Cardiac fibroblast (primary cell): ENCODE data around the gene SPTBN1.

Source experiments
- DNase-seq, 2 donors: peaks; one replicate each; pipeline versions ENCODE4 v3.0.0 to v3.0.0-alpha.2; 2010; ENCODE audit warnings: low read depth in 2 of 2
- H3K4me3 ChIP-seq, 2 donors: replicated peaks in 1 of 2; 1 replicate in 1 of 2; 2 replicates in 1 of 2; pipeline ENCODE4 v1.5.1; 2011; ENCODE audit warnings: low read depth in 2 of 2, low read length in 2 of 2, mild to moderate bottlenecking in 2 of 2, moderate library complexity in 1 of 2
- CTCF ChIP-seq: IDR thresholded peaks from one replicate; pipeline ENCODE4 v1.5.1; 2011; ENCODE audit warnings: low read depth, mild to moderate bottlenecking, low read length, inconsistent platforms

Gene SPTBN1

GRCh38 chr2:54444503-54444902 lies 11.6 kb upstream of the SPTBN1 start:
- H3K4me3 ChIP-seq, result no peak overlapping the region
- no peak for TF ChIP-seq CTCF
- no peak for DNase-seq

GRCh38 chr2:54446122-54446521 lies 10.0 kb upstream of the SPTBN1 start:
- TF ChIP-seq CTCF, result no peak
- no peak for DNase-seq
- no peak overlapping the region for H3K4me3 ChIP-seq

DNA sequence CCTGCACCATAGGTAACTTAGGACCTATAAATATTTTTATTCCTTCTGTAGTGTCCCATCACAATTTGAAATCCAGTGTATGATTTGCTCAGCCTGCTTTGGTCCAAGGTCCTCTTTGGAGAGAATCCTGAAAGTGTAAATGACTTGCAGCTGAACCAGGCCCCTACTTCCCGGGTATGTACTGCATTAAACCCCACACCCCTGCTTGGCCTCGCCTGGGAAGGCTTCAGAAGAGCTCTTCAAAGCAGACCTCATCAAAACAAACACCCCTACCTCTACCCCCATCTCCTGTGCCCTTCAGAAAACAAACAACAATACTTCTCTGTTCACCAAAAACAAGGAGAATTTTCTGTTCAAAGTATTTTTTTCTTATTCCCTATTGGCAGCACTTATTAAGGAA lies 9.5 kb upstream of the SPTBN1 start:
- TF ChIP-seq CTCF, result no peak
- H3K4me3 ChIP-seq, result no peak overlapping the region
- DNase-seq, result no peak

DNA sequence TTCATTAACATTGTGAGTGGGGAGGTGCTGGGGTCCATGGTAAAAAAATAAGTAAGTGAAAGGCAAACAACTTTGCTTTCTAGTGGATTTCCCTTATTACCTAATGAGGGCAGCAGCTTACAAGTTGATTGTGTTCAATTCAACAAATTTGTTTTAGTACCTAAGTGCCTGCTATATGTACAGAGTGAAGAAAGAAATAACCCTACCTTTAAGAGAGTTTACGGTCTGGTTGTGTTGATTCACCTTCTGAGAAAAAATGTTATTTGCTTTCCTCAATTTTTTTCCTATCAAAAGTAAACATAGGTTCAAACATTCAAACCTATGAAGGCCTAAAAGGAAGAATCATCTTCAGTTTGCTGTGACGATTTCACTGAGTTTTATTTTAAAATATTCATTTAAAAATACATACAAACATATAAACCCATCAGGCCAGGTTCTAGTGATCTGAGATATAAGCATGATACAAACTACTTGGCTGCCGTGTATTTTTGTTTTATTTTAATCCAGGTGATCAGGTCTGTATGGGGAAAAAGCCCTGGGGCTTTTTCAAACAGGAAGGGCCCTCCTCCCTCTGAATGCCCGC lies 1.5 kb upstream of the SPTBN1 start:
- no peak overlapping the region for H3K4me3 ChIP-seq
- no peak for TF ChIP-seq CTCF
- no peak for DNase-seq

- no peak for DNase-seq
- peak overlapping the region; percentile 70 to 79 for H3K4me3 ChIP-seq
- TF ChIP-seq CTCF, result no peak
Measured at GRCh38 chr2:54455131-54455562, 980 bp upstream of the SPTBN1 start.

- peak in 1 of 2 donors; percentile 42 for DNase-seq
- H3K4me3 ChIP-seq, result peak overlapping the region; percentile 79 to 82
- TF ChIP-seq CTCF, result no peak
Measured at GRCh38 chr2:54456362-54456611, 160 bp downstream of the SPTBN1 start.

DNA sequence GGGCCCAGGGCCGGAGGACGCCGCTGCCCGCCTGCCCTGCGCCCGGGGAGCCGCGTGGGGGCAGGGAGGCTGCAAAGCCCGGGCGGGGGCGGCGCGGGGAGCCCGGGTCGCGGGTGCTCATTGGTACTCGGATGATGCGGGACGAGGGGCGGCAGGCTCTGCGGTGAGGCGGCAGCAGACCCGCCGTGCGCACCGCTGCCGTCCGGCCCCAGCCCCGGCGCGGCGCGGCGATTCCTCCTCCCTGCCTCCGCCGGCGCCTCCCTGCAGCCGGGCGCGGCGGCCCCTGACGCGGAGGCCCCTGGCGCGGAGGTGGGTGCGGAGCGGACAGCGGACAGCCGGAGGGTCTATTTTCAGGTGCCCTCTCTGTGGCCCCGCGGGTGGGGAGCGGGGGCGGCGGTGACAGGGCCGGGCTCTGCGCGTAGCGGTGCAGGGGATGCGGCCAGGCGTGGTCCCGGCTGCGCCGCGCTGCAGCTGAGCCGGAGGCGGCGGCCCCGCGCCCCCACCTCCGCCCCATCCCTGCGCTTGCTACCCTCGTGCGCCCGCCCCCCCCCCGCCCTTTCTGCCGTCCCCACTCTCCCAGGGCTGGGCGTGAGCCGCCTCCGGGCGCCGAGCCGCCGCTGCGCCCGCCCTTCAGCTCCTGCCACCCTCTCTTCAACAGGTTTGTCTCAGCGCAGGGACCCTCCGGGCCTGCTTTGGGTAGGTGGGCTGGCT lies 640 bp downstream of the SPTBN1 start:
- DNase-seq, result peak in 1 of 2 donors; percentile 54
- TF ChIP-seq CTCF, result no peak
- peak overlapping the region; percentile 79 to 82 for H3K4me3 ChIP-seq
